KMS-11 (cell line): ENCODE measurements around the gene NSMCE4A.
"Not testable (repeated sequence)": the region's sequence is repeated elsewhere in the genome, so short reads cannot be mapped to it uniquely, and the experiment has no call there.

ENCODE experiments used
- H2AFZ ChIP-seq: fragments of 200-600 bp; sonication (generic); 2 replicates; pipeline ENCODE4 v1.6.1; 2016; ENCODE audit warnings: antibody characterized with exemption, mixed run types, low read depth
- H3K27ac ChIP-seq: fragments of 200-600 bp; sonication (generic); 2 replicates; pipeline ENCODE4 v1.6.1; 2016; ENCODE audit warnings: mild to moderate bottlenecking, mixed run types
- H3K27me3 ChIP-seq: fragments of 200-600 bp; sonication (generic); 2 replicates; pipeline ENCODE4 v1.6.1; 2017; ENCODE audit warnings: mild to moderate bottlenecking, low read depth, mixed run types, moderate library complexity; ENCODE audit not compliant: insufficient read depth
- H3K36me3 ChIP-seq: fragments of 200-600 bp; sonication (generic); 2 replicates; pipeline ENCODE4 v1.6.1; 2017; ENCODE audit warnings: mild to moderate bottlenecking, mixed run types; ENCODE audit not compliant: insufficient read depth
- H3K4me1 ChIP-seq: fragments of 200-600 bp; sonication (generic); 2 replicates; pipeline ENCODE4 v1.6.1; 2016; ENCODE audit warnings: mild to moderate bottlenecking, low read depth, mixed run types; ENCODE audit not compliant: poor library complexity, severe bottlenecking
- H3K4me2 ChIP-seq: fragments of 200-600 bp; sonication (generic); 2 replicates; pipeline ENCODE4 v1.7.0; 2016; ENCODE audit warnings: mild to moderate bottlenecking, mixed run types
- H3K4me3 ChIP-seq: fragments of 200-600 bp; sonication (generic); IDR thresholded peaks from 2 replicates; pipeline ENCODE4 v1.6.1; 2017; ENCODE audit warnings: low read depth, low read length, mixed read lengths; ENCODE audit not compliant: insufficient read depth
- H3K79me2 ChIP-seq: fragments of 200-600 bp; sonication (generic); 2 replicates; pipeline ENCODE4 v1.6.1; 2016; ENCODE audit warnings: low read depth, mixed run types; ENCODE audit not compliant: insufficient read depth
- H3K9ac ChIP-seq: fragments of 200-600 bp; sonication (generic); 2 replicates; pipeline ENCODE4 v1.6.1; 2016; ENCODE audit warnings: mild to moderate bottlenecking, mixed run types
- H4K20me1 ChIP-seq: fragments of 200-600 bp; sonication (generic); 2 replicates; pipeline ENCODE4 v1.6.1; 2016; ENCODE audit warnings: mild to moderate bottlenecking, mixed run types; ENCODE audit not compliant: insufficient read depth
- TF ChIP-seq, protein P1 (sequence below): fragments of 200-600 bp; sonication (generic); conservative IDR thresholded peaks from 2 replicates; pipeline ENCODE4 v1.6.1; 2017; ENCODE audit warnings: low read depth, mild to moderate bottlenecking, antibody characterized with exemption, low read length, moderate library complexity, mixed read lengths

NSMCE4A gene

DNA sequence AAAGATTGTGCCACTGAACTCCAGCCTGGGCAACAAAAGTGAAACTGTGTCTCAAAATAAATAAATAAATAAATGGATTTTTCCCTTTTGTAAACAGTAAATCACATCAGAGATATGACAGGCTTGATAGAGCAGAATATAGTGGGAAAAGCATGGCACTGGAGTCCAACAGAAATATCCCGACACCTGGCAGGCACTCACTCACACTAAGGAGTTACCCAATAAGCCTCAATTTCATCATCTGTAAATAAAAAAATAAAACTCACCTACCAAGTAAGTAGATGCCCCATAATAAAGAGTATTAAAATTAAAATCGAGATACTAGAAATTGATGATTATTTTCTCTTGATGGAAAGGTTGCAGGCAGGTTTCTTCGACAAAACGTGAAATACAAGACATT lies 48.9 kb downstream of the NSMCE4A start:
- Histone ChIP-seq H2AFZ (no peak overlapping the region), H3K4me3 (no peak overlapping the region), H4K20me1 (no peaks in the 10 kb centered on the region), H3K4me1 (peaks cover 12% of the 10 kb centered on the region), H3K79me2 (peaks cover 24% of the 10 kb centered on the region; the same call in 1 of the 2 replicates), H3K4me2 (peak overlapping the region; percentile 55), H3K36me3 (no peaks in the 10 kb centered on the region), H3K27ac (no peak overlapping the region), H3K27me3 (no peaks in the 10 kb centered on the region), H3K9ac (no peak overlapping the region)
- TF ChIP-seq, protein P1, sequence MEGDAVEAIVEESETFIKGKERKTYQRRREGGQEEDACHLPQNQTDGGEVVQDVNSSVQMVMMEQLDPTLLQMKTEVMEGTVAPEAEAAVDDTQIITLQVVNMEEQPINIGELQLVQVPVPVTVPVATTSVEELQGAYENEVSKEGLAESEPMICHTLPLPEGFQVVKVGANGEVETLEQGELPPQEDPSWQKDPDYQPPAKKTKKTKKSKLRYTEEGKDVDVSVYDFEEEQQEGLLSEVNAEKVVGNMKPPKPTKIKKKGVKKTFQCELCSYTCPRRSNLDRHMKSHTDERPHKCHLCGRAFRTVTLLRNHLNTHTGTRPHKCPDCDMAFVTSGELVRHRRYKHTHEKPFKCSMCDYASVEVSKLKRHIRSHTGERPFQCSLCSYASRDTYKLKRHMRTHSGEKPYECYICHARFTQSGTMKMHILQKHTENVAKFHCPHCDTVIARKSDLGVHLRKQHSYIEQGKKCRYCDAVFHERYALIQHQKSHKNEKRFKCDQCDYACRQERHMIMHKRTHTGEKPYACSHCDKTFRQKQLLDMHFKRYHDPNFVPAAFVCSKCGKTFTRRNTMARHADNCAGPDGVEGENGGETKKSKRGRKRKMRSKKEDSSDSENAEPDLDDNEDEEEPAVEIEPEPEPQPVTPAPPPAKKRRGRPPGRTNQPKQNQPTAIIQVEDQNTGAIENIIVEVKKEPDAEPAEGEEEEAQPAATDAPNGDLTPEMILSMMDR = no peak

DNA sequence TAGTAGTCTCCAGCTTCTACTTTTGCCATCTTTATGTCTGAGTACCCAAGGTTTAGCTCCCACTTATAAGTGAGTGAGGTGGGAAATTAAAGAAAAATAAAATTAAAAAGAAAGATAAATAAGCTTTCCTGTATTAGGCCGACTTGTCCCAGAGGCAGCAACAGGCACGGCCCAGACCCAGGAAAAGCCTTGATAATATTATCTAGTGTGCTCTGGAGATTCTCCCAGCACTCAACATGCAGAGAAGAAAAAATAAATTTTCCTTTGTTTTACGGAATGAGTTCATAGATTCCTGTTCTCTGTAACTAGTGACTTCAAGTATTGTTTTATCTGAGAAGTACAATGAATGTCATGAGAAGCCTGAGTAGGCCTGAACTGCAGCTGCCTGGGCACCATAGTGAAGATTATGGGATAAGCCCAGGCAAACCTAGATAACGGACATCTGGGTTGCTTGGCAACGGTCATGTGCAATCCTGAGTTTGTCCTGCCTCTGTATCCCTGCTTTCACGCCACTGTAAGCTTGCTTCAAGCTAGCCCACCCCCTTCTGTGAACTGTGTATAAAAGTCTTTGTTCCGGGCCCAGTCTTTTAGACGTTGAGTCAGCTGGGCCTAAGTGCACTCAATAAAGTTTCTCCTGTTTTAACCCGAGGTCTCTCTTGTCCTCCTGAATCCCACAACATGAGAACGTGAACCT lies 53.6 kb downstream of the NSMCE4A start:
- no peak overlapping the region for H2AFZ ChIP-seq
- H3K4me3 ChIP-seq = no peak overlapping the region
- no peak overlapping the region for H3K9ac ChIP-seq
- H4K20me1 ChIP-seq = no peaks in the 10 kb centered on the region
- no peaks in the 10 kb centered on the region for H3K36me3 ChIP-seq
- peaks cover 12% of the 10 kb centered on the region; the same call in 1 of the 2 replicates for H3K79me2 ChIP-seq
- peaks cover 4% of the 10 kb centered on the region for H3K4me1 ChIP-seq
- TF ChIP-seq, protein P1 = no peak
- H3K27ac ChIP-seq = no peak overlapping the region
- no peak overlapping the region for H3K4me2 ChIP-seq
- H3K27me3 ChIP-seq = no peaks in the 10 kb centered on the region

DNA sequence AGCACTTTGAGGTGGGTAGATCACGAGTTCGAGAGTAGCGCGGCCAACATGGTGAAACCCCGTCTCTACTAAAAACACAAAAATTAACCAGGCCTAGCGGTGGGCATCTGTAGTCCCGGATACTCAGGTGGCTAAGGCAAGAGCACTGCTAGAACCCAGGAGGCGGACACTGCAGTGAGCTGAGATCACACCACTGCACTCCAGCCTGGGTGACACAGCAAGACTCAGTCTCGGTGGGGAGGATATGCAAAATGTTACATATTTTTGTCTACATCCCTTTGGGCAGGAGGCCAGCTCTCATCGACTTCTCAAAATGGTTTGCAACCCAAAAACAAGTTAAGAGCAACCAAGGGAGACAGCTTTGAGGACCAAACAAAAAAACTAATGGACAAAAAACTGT lies 55.4 kb downstream of the NSMCE4A start:
- Histone ChIP-seq H3K27me3 (no peaks in the 10 kb centered on the region), H3K27ac (no peak overlapping the region), H3K79me2 (no peaks in the 10 kb centered on the region), H3K4me1 (peaks cover 11% of the 10 kb centered on the region), H3K4me2 (no peak overlapping the region), H3K4me3 (no peak overlapping the region), H4K20me1 (no peaks in the 10 kb centered on the region), H2AFZ (no peak overlapping the region), H3K9ac (no peak overlapping the region), H3K36me3 (no peaks in the 10 kb centered on the region)
- TF ChIP-seq, protein P1 = no peak

DNA sequence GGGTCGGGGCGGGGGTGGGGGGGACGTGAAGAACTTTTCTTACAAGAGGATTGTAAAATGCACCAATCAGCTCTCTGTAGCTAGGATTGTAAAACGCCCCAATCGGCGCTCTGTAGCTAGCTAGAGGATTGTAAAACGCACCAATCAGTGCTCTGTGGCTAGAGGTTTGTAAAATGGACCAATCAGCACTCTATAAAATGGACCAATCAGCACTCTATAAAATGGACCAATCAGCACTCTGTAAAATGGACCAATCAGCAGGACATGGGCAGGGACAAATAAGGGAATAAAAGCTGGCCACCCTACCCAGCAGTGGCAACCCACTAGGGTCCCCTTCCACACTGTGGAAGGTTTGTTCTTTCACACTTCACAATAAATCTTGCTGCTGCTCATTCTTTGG lies 56.2 kb downstream of the NSMCE4A start:
- not testable (repeated sequence) for H3K4me3 ChIP-seq, H2AFZ ChIP-seq, H3K27ac ChIP-seq, H4K20me1 ChIP-seq, H3K4me2 ChIP-seq, H3K79me2 ChIP-seq, H3K36me3 ChIP-seq, H3K9ac ChIP-seq, H3K27me3 ChIP-seq
- H3K4me1 ChIP-seq = peaks cover 19% of the 10 kb centered on the region

GRCh38 chr10:121914661-121915060 lies 60.4 kb downstream of the NSMCE4A start:
- Histone ChIP-seq H3K4me3 (no peak overlapping the region), H3K4me2 (peak overlapping the region; percentile 84; the same call in 1 of the 2 replicates), H3K9ac (no peak overlapping the region), H3K4me1 (peaks cover 41% of the 10 kb centered on the region), H2AFZ (no peak overlapping the region), H3K27me3 (no peaks in the 10 kb centered on the region), H3K27ac (peak overlapping the region; percentile 13; the same call in 1 of the 2 replicates), H3K79me2 (no peaks in the 10 kb centered on the region), H4K20me1 (no peaks in the 10 kb centered on the region), H3K36me3 (no peaks in the 10 kb centered on the region)
- TF ChIP-seq, protein P1 = no peak
